ENCODE measurements around the gene THSD8. TPM values are rescaled to one million over a fixed set of nuclear protein-coding genes. Genes with fewer than 3 reads are reported as not detected.

The THSD8 gene
- total and polyA plus RNA-seq, 4 donors: 0.22 to 0.35 (median 0.33) TPM; not detected in 1

DNA sequence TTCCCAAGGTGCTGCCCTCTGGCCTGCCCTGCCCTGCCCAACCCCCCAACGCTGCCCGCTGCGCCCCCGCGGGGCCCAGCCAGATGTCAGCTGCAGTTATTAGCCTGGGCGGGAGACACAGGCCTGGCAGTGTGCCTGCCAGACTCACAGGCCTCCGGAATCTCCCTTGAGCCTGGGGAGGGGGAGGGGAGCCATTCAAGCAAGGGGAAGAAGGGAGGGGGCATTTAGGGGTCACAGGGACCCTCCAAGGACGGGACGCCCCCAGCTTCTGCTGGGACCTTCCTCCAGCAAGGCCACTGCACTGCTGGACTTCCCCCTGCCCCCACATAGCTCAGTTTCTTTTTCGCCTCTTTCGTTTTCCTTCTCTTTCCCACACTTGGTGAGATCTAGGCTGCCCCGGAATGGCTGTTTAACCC lies 13.2 kb upstream of the THSD8 start:
- under 1% methylated on average over 12 of the region's 12 CpGs for WGBS
- no peaks in the 10 kb centered on the region for H3K9me3 ChIP-seq (ENCODE audit: control insufficient read depth in 4 of 4, low read length in 3 of 4)
- no peaks in the 10 kb centered on the region for H3K27me3 ChIP-seq (ENCODE audit: control insufficient read depth in 4 of 4, insufficient read depth in 4 of 4, low read length in 3 of 4)
- peak overlapping the region; percentile 75 to 96 for H3K9ac ChIP-seq (ENCODE audit: low read depth in 1 of 2, low read length in 2 of 2)
- H3K4me3 ChIP-seq (ENCODE audit: low read depth in 1 of 3, low read length in 3 of 3): peak overlapping the region; percentile 58 to 66 (median 59)
- TF ChIP-seq RXRA (IDR thresholded peaks at IDR 0.05) (peak; percentile 47 to 60), SP1 (IDR thresholded peaks at IDR 0.05) (peak; percentile 58), HNF4G (IDR thresholded peaks at IDR 0.05) (no peak), HNF4A (conservative IDR thresholded peaks at IDR 0.05) (peak; percentile 44 to 55), EGR1 (IDR thresholded peaks at IDR 0.05; ENCODE audit: low read depth in 2 of 2) (peak; percentile 35 to 58), CTCF (IDR thresholded peaks at IDR 0.05; ENCODE audit: low read depth, low read length, missing input control) (no peak), FOXA2 (IDR thresholded peaks at IDR 0.05) (no peak), YY1 (IDR thresholded peaks at IDR 0.05) (peak; percentile 12), MAX (IDR thresholded peaks at IDR 0.05) (peak; percentile 37), REST (IDR thresholded peaks at IDR 0.05) (peak; percentile 35), RAD21 (IDR thresholded peaks at IDR 0.05) (peak in 1 of 2 donors; percentile 5), NR2F2 (IDR thresholded peaks at IDR 0.05) (peak; percentile 58), ATF3 (IDR thresholded peaks at IDR 0.05) (no peak)
- peaks cover 7 to 38% (median 21%) of the 10 kb centered on the region in 4 donors for H3K4me1 ChIP-seq (ENCODE audit: control insufficient read depth in 4 of 4, insufficient read depth in 4 of 4, low read length in 3 of 4)
- H3K36me3 ChIP-seq (ENCODE audit: control insufficient read depth in 4 of 4, insufficient read depth in 3 of 4, low read depth in 1 of 4, low read length in 3 of 4): no peaks in the 10 kb centered on the region
- peak; percentile 83 for DNase-seq (ENCODE audit: low spot score)
- H3K27ac ChIP-seq (ENCODE audit: low read depth in 1 of 2, low read length in 2 of 2): peak overlapping the region; percentile 98 to 99

DNA sequence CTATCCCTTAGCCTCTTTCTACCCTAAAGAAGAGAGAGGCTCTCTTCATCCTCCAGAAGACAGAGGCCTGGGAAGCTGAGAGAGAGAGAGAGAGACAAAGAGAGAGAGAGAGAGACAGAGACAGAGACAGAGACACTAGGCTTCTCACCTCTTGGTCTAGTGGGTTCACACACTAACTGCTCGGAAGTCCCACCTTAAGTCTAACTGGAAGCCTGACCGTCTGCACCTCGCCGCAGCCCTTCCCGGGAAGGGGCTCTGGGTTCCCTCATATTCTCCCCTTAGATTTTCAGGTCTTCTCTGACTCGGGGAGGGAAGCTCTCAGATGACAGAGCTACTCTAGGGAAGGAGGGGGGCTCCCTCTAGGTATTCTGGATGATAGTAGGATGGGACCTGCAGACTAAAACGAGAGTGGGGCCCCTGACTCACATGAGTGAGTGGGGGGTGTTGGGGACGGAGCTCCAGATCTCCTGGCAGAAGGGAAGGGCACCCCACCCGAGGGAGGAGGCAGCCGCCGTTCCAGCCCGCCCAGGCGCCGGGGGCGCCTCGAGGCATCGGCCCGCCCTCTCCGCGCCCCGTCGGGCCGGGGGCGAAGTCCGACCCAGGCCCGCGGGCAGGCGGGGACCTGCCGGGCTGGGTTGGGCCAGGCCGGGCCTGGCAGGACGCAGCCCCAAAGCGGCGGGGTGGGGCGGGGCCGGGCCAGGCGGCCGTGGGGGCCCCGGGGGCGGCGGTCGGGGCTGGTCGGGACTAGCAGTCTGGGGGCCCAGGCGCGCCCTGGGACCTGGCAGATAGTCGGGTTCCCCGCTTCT lies 12.6 kb upstream of the THSD8 start:
- 2% methylated on average over 46 of the region's 46 CpGs for WGBS
- TF ChIP-seq EGR1 (IDR thresholded peaks at IDR 0.05; ENCODE audit: low read depth in 2 of 2) (peak in 1 of 2 donors; percentile 1), RAD21 (IDR thresholded peaks at IDR 0.05) (no peak), REST (IDR thresholded peaks at IDR 0.05) (peak; percentile 12), FOXA1 (IDR thresholded peaks at IDR 0.05) (no peak), HNF4A (conservative IDR thresholded peaks at IDR 0.05) (peak in 1 of 2 donors; percentile 14)
- TF ChIP-seq, protein P1, sequence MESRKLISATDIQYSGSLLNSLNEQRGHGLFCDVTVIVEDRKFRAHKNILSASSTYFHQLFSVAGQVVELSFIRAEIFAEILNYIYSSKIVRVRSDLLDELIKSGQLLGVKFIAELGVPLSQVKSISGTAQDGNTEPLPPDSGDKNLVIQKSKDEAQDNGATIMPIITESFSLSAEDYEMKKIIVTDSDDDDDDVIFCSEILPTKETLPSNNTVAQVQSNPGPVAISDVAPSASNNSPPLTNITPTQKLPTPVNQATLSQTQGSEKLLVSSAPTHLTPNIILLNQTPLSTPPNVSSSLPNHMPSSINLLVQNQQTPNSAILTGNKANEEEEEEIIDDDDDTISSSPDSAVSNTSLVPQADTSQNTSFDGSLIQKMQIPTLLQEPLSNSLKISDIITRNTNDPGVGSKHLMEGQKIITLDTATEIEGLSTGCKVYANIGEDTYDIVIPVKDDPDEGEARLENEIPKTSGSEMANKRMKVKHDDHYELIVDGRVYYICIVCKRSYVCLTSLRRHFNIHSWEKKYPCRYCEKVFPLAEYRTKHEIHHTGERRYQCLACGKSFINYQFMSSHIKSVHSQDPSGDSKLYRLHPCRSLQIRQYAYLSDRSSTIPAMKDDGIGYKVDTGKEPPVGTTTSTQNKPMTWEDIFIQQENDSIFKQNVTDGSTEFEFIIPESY (IDR thresholded peaks at IDR 0.05): no peak
- H3K27me3 ChIP-seq (ENCODE audit: control insufficient read depth in 4 of 4, insufficient read depth in 4 of 4, low read length in 3 of 4): no peaks in the 10 kb centered on the region
- peak overlapping the region; percentile 75 to 96 for H3K9ac ChIP-seq (ENCODE audit: low read depth in 1 of 2, low read length in 2 of 2)
- no peak for DNase-seq (ENCODE audit: low spot score)
- H3K27ac ChIP-seq (ENCODE audit: low read depth in 1 of 2, low read length in 2 of 2): peak overlapping the region; percentile 98 to 99
- peaks cover 6 to 41% (median 21%) of the 10 kb centered on the region in 4 donors for H3K4me1 ChIP-seq (ENCODE audit: control insufficient read depth in 4 of 4, insufficient read depth in 4 of 4, low read length in 3 of 4)
- no peaks in the 10 kb centered on the region for H3K36me3 ChIP-seq (ENCODE audit: control insufficient read depth in 4 of 4, insufficient read depth in 3 of 4, low read depth in 1 of 4, low read length in 3 of 4)
- peak overlapping the region; percentile 58 to 66 (median 59) for H3K4me3 ChIP-seq (ENCODE audit: low read depth in 1 of 3, low read length in 3 of 3)
- no peaks in the 10 kb centered on the region for H3K9me3 ChIP-seq (ENCODE audit: control insufficient read depth in 4 of 4, low read length in 3 of 4)

Data from liver (tissue), 9 donors.